GM12892 (cell line): ENCODE results near the gene CDH4.

Experiments used
- DNase-seq: peaks from one replicate; pipeline ENCODE4 v3.0.0; 2011; ENCODE audit not compliant: insufficient read length
- FAIRE-seq: peaks from 2 replicates; lab custom pipeline; 2011; peaks lifted over from hg19 to GRCh38; lab: Jason Lieb, UNC
- POLR2A ChIP-seq: IDR thresholded peaks from 2 replicates; pipeline ENCODE4 v1.6.1; 2011; ENCODE audit warnings: low read depth, low read length, control low read depth
- POLR2AphosphoS5 ChIP-seq: IDR thresholded peaks from 2 replicates; pipeline ENCODE4 v1.6.1; 2011; ENCODE audit warnings: low read depth, low read length, control low read depth
- TAF1 ChIP-seq: IDR thresholded peaks from 2 replicates; pipeline ENCODE4 v1.6.1; 2011; ENCODE audit warnings: low read depth, mild to moderate bottlenecking, control low read depth, low read length, borderline replicate concordance

Gene CDH4

GRCh38 chr20:61725966-61726365, 473.9 kb downstream of the CDH4 start:
- FAIRE-seq (no peak), DNase-seq (no peak)
- TF ChIP-seq POLR2A (no peak), POLR2AphosphoS5 (no peak), TAF1 (no peak)

- no peak for FAIRE-seq
- DNase-seq = no peak
- TF ChIP-seq POLR2A (no peak), POLR2AphosphoS5 (no peak), TAF1 (no peak)
Observed at GRCh38 chr20:61726979-61727378, 474.9 kb downstream of the CDH4 start.

GRCh38 chr20:61727761-61728160, 475.7 kb downstream of the CDH4 start:
- TF ChIP-seq TAF1 = no peak
- no peak for TF ChIP-seq POLR2AphosphoS5
- no peak for TF ChIP-seq POLR2A
- no peak for DNase-seq
- FAIRE-seq = no peak

- TF ChIP-seq POLR2A (no peak), POLR2AphosphoS5 (no peak), TAF1 (no peak)
- DNase-seq = no peak
- FAIRE-seq = no peak
Observed at GRCh38 chr20:61728326-61728725, 476.3 kb downstream of the CDH4 start.

- DNase-seq (no peak), FAIRE-seq (no peak)
- TF ChIP-seq POLR2AphosphoS5 (no peak), TAF1 (no peak), POLR2A (no peak)
Observed at GRCh38 chr20:61728786-61729770, 477.0 kb downstream of the CDH4 start.

GRCh38 chr20:61730631-61731362, 478.7 kb downstream of the CDH4 start:
- DNase-seq (no peak), FAIRE-seq (no peak)
- no peak for TF ChIP-seq TAF1
- no peak for TF ChIP-seq POLR2AphosphoS5
- TF ChIP-seq POLR2A = no peak

- DNase-seq = no peak
- FAIRE-seq = no peak
- no peak for TF ChIP-seq TAF1
- TF ChIP-seq POLR2AphosphoS5 = no peak
- no peak for TF ChIP-seq POLR2A
Observed at GRCh38 chr20:61731363-61732181, 479.5 kb downstream of the CDH4 start.

- TF ChIP-seq POLR2AphosphoS5 = no peak
- TF ChIP-seq TAF1 = no peak
- TF ChIP-seq POLR2A = no peak
- DNase-seq (no peak), FAIRE-seq (no peak)
Observed at GRCh38 chr20:61732511-61733210, 480.6 kb downstream of the CDH4 start.

GRCh38 chr20:61733216-61733615, 481.2 kb downstream of the CDH4 start:
- FAIRE-seq (no peak), DNase-seq (no peak)
- TF ChIP-seq POLR2AphosphoS5 = no peak
- no peak for TF ChIP-seq TAF1
- TF ChIP-seq POLR2A = no peak

GRCh38 chr20:61733891-61734732, 482.1 kb downstream of the CDH4 start:
- FAIRE-seq (no peak), DNase-seq (no peak)
- no peak for TF ChIP-seq POLR2A
- TF ChIP-seq TAF1 = no peak
- no peak for TF ChIP-seq POLR2AphosphoS5
